Activated B cell treated with CpG ODN at 0.5 μM for 24 hours (primary cell): ENCODE data around the gene EFCAB9. TPM values are rescaled to one million over a fixed set of nuclear protein-coding genes. Genes with fewer than 3 reads are reported as not detected.
A peak's percentile ranks its signal among the peaks of the same experiment; 100 is the strongest.

ENCODE experiments used
- ATAC-seq: fragments of 200-7000 bp; cut with Tn5 transposase; one replicate; pipeline ENCODE4 v1.10.0; 2021; ENCODE audit warnings: low read depth, mild to moderate bottlenecking, moderate library complexity
- CTCF ChIA-PET: fragments of 350-600 bp; sonication (Branson Sonifier 250); formaldehyde crosslinking; loops from one replicate; lab custom pipeline; 2021; ENCODE audit warnings: antibody characterized with exemption; lab: Charles Lee
- POLR2A ChIA-PET: fragments of 350-600 bp; sonication (Branson Sonifier 250); formaldehyde crosslinking; loops from one replicate; lab custom pipeline; 2021; ENCODE audit warnings: antibody characterized with exemption; lab: Charles Lee
- DNase-seq: peaks from one replicate; pipeline ENCODE4 v3.0.0; 2022
- H3K27ac Mint-ChIP-seq: one replicate; pipeline ENCODE4 v1.8.0; 2020; ENCODE audit warnings: mixed read lengths
- H3K27me3 Mint-ChIP-seq: one replicate; pipeline ENCODE4 v1.8.0; 2021; ENCODE audit warnings: mixed read lengths
- H3K36me3 Mint-ChIP-seq: one replicate; pipeline ENCODE4 v1.8.0; 2021; ENCODE audit warnings: low read depth, mixed read lengths
- H3K4me1 Mint-ChIP-seq: one replicate; pipeline ENCODE4 v1.8.0; 2021; ENCODE audit warnings: mixed read lengths
- H3K4me3 Mint-ChIP-seq: one replicate; pipeline ENCODE4 v1.8.0; 2020; ENCODE audit warnings: mild to moderate bottlenecking, mixed read lengths
- H3K9me3 Mint-ChIP-seq: one replicate; pipeline ENCODE4 v1.8.0; 2020; ENCODE audit warnings: mixed read lengths
- intact Hi-C: fragments of 100-400 bp; cut with micrococcal nuclease; formaldehyde crosslinking; loops from one replicate; pipeline ENCODE4 v1.15.1; 2024
- total RNA-seq: library from RNA; stranded (reverse); gene quantifications from 2 replicates; pipeline ENCODE4 v1.2.3, GENCODE V29; 2022
- TF ChIP-seq, protein P1 (sequence below): fragments of 200-600 bp; IDR thresholded peaks from one replicate; pipeline ENCODE4 v1.8.0; 2022; ENCODE audit warnings: antibody characterized with exemption, mild to moderate bottlenecking

EFCAB9 gene
- total RNA-seq, 1 donor from 2014 or later: not detected

DNA sequence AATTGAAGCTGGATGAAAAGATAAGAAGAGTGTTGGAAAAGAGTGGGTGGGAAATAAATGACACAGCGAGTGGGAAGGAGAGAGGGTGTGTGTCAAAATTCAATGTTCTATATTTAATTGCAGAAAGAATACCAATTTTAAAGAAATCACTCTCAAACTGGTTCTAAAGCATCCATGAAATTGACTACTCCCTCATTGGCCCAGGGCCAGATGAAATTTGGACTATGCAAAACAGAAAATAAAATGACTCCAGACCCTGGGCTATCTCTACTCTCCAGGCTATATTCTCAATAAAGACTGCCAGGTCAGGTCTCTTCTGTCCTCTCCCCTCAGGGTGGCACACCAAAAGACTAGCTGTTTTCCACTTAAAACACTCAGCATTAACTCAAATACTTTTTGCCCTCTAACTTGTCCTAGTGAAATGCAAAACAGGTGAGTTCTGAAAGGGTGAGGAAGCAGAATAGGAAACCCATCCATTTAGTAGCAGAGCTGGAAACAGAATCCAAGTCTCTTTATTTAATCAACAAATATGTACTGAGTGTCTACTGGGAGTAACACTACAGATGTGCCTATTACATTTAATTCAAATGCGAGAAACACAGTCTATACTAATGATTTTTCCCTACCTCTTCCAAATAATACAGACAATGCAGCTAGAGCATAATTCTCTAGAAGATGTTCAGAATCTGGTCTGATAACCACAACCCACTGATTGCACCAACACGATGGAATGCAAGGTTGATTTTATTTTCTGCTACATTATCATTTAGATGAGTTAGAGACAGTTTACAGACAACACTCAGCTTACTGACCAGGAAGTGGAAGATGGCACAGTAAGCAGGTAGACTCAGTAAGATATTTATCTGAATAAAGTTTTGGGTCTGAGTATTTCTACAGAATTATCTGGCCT, 42.1 kb downstream of the EFCAB9 start:
- TF ChIP-seq, protein P1, sequence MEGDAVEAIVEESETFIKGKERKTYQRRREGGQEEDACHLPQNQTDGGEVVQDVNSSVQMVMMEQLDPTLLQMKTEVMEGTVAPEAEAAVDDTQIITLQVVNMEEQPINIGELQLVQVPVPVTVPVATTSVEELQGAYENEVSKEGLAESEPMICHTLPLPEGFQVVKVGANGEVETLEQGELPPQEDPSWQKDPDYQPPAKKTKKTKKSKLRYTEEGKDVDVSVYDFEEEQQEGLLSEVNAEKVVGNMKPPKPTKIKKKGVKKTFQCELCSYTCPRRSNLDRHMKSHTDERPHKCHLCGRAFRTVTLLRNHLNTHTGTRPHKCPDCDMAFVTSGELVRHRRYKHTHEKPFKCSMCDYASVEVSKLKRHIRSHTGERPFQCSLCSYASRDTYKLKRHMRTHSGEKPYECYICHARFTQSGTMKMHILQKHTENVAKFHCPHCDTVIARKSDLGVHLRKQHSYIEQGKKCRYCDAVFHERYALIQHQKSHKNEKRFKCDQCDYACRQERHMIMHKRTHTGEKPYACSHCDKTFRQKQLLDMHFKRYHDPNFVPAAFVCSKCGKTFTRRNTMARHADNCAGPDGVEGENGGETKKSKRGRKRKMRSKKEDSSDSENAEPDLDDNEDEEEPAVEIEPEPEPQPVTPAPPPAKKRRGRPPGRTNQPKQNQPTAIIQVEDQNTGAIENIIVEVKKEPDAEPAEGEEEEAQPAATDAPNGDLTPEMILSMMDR: no peak
- H3K4me1 Mint-ChIP-seq: peaks cover 21% of the 10 kb centered on the region
- DNase-seq: no peak
- no peak overlapping the region for H3K4me3 Mint-ChIP-seq
- H3K36me3 Mint-ChIP-seq: peaks cover 25% of the 10 kb centered on the region
- intact Hi-C loops: no loop called here
- no peak for ATAC-seq
- H3K27me3 Mint-ChIP-seq: no peaks in the 10 kb centered on the region
- H3K27ac Mint-ChIP-seq: peak overlapping the region; percentile 57
- ChIA-PET POLR2A (no interaction called here), CTCF (no interaction called here)
- no peaks in the 10 kb centered on the region for H3K9me3 Mint-ChIP-seq

DNA sequence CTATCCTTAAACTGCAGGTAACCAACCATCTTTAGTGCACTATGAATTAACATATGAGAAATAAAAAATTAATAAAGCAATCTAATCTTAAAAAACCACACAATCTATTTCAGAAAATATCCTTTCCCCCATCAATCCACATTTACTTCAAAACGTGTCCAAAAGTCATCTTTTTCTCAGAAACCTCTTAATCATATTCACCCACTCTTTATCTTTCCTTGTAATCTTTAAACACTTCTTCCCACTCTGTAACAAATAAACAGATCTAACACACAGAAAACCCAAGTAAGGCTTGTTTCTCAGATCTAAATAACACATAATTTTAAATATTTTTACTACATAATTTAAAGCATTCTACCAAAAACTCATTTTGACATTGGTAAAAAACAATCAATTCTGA, 44.4 kb downstream of the EFCAB9 start:
- no peaks in the 10 kb centered on the region for H3K27me3 Mint-ChIP-seq
- TF ChIP-seq, protein P1: no peak
- CTCF ChIA-PET: no interaction called here
- H3K4me3 Mint-ChIP-seq: no peak overlapping the region
- DNase-seq (no peak), ATAC-seq (no peak)
- peaks cover 23% of the 10 kb centered on the region for H3K4me1 Mint-ChIP-seq
- intact Hi-C loops: no loop called here
- H3K36me3 Mint-ChIP-seq: peaks cover 11% of the 10 kb centered on the region
- H3K9me3 Mint-ChIP-seq: no peaks in the 10 kb centered on the region
- POLR2A ChIA-PET: no interaction called here
- H3K27ac Mint-ChIP-seq: no peak overlapping the region

DNA sequence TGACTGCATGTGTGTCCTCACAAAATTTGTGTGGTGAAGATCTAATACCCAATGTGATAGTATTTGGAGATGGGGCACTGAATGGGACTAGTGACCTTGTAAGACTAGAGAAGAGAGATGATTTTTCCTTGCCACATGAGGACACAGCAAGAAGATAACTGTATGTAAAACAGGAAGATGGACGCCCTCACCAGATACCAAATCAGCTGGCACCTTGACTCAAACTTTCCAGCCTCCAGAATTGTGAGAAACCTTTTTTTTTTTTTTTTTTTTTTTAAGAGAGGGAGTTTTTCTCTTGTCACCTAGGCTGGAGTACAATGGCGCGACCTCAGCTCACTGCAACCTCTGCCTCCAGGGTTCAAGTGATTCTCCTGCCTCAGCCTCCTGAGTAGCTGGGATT, 49.3 kb downstream of the EFCAB9 start:
- CTCF ChIA-PET: no interaction called here
- H3K4me1 Mint-ChIP-seq: peaks cover 2% of the 10 kb centered on the region
- H3K27ac Mint-ChIP-seq: no peak overlapping the region
- no peaks in the 10 kb centered on the region for H3K27me3 Mint-ChIP-seq
- H3K9me3 Mint-ChIP-seq: no peaks in the 10 kb centered on the region
- TF ChIP-seq, protein P1: no peak
- DNase-seq (no peak), ATAC-seq (no peak)
- intact Hi-C loops: no loop called here
- H3K4me3 Mint-ChIP-seq: no peak overlapping the region
- H3K36me3 Mint-ChIP-seq: peaks cover 6% of the 10 kb centered on the region
- POLR2A ChIA-PET: no interaction called here

DNA sequence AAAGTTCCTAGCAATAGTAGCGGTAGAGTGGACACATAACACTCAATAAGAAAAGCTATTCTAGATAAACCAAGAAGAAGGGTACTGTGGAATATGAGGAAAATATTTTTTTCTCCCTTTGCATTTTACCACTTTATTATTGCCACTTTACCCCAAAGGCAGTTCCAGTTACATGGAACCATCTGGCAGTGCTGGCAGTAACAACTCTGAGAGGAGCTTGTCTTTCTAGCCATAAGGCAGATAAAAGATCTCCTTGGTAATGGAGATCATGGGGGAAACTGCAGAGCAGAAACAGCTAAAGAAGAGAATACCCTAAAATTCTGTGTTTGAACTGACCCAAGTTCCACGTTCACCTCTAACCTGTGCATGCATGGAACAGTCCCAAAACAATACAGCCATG, 51.1 kb downstream of the EFCAB9 start:
- DNase-seq (no peak), ATAC-seq (no peak)
- Mint-ChIP-seq H3K4me1 (peaks cover 2% of the 10 kb centered on the region), H3K4me3 (no peak overlapping the region), H3K36me3 (peaks cover 12% of the 10 kb centered on the region), H3K27ac (no peak overlapping the region), H3K27me3 (no peaks in the 10 kb centered on the region), H3K9me3 (peaks cover 3% of the 10 kb centered on the region)
- POLR2A ChIA-PET: no interaction called here
- intact Hi-C loops: no loop called here
- CTCF ChIA-PET: no interaction called here
- TF ChIP-seq, protein P1: no peak

DNA sequence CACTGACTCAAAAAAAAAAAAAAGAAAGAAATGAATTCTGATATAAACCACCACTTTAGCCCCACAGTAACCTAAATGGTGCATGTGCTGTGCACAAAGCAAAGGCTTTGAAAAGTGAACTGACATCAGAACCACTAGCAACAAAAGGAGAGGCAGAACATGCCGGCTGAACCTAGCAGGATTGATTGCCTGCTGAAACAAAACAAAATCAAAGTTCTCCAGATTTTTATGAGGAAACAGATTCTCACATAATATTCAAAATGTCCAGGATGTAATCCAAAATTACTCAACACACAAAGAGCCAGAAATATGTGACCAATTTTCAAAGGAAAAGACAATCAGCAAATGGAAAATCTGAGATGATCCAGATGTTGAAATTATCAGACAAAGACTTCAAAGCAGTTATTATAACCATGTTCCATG, 51.7 kb downstream of the EFCAB9 start:
- DNase-seq (no peak), ATAC-seq (no peak)
- Mint-ChIP-seq H3K4me3 (no peak overlapping the region), H3K4me1 (peaks cover 2% of the 10 kb centered on the region), H3K9me3 (peaks cover 7% of the 10 kb centered on the region), H3K27me3 (no peaks in the 10 kb centered on the region), H3K36me3 (peaks cover 19% of the 10 kb centered on the region), H3K27ac (no peak overlapping the region)
- intact Hi-C loops: no loop called here
- CTCF ChIA-PET: no interaction called here
- POLR2A ChIA-PET: no interaction called here
- TF ChIP-seq, protein P1: no peak
